H9 (cell line): ENCODE results near the gene NEDD4L. TPM values are rescaled to one million over a fixed set of nuclear protein-coding genes. Genes with fewer than 3 reads are reported as not detected.
"Not testable (repeated sequence)": the region's sequence is repeated elsewhere in the genome, so short reads cannot be mapped to it uniquely, and the experiment has no call there.

Experiments
- DNase-seq: peaks from one replicate; pipeline ENCODE4 v3.0.0-alpha.2; 2017
- H2AFZ ChIP-seq: one replicate; pipeline ENCODE4 v1.6.1; 2013; ENCODE audit warnings: mild to moderate bottlenecking, low read length, control low read depth, moderate library complexity
- H2AK5ac ChIP-seq: 2 replicates; pipeline ENCODE4 v1.6.1; 2013; ENCODE audit warnings: low read length, control low read depth, mixed read lengths; ENCODE audit not compliant: insufficient read length
- H2BK120ac ChIP-seq: one replicate; pipeline ENCODE4 v1.6.1; 2013; ENCODE audit warnings: low read depth, mild to moderate bottlenecking, low read length, control low read depth, inconsistent platforms; ENCODE audit not compliant: poor library complexity, severe bottlenecking
- H2BK12ac ChIP-seq: 2 replicates; pipeline ENCODE4 v1.6.1; 2013; ENCODE audit warnings: low read length, control low read depth, mixed read lengths, low read depth; ENCODE audit not compliant: insufficient read length
- H2BK15ac ChIP-seq: 2 replicates; pipeline ENCODE4 v1.6.1; 2013; ENCODE audit warnings: low read depth, low read length, control low read depth
- H2BK20ac ChIP-seq: one replicate; pipeline ENCODE4 v1.6.1; 2013; ENCODE audit warnings: low read depth, mild to moderate bottlenecking, low read length, control low read depth, inconsistent platforms; ENCODE audit not compliant: poor library complexity, severe bottlenecking
- H2BK5ac ChIP-seq: 2 replicates; pipeline ENCODE4 v1.6.1; 2013; ENCODE audit warnings: low read length, control low read depth, mixed read lengths; ENCODE audit not compliant: insufficient read length
- H3K14ac ChIP-seq: 2 replicates; pipeline ENCODE4 v1.6.1; 2013; ENCODE audit warnings: low read length, control low read depth; ENCODE audit not compliant: insufficient read depth
- H3K18ac ChIP-seq: 2 replicates; pipeline ENCODE4 v1.6.1; 2013; ENCODE audit warnings: low read depth, mild to moderate bottlenecking, mixed read lengths, low read length, control low read depth; ENCODE audit not compliant: insufficient read length
- H3K23ac ChIP-seq: 2 replicates; pipeline ENCODE4 v1.6.1; 2013; ENCODE audit warnings: low read length, control low read depth, mixed read lengths, low read depth; ENCODE audit not compliant: insufficient read length
- H3K23me2 ChIP-seq: 2 replicates; pipeline ENCODE4 v1.6.1; 2013; ENCODE audit warnings: low read depth, mild to moderate bottlenecking, mixed read lengths, low read length, control low read depth; ENCODE audit not compliant: insufficient read length, poor library complexity, severe bottlenecking
- H3K27ac ChIP-seq: 2 replicates; pipeline ENCODE4 v1.5.1; 2013; ENCODE audit warnings: low read length, control low read depth, mixed read lengths, low read depth; ENCODE audit not compliant: insufficient read length
- H3K27me3 ChIP-seq: 2 replicates; pipeline ENCODE4 v1.6.1; 2013; ENCODE audit warnings: low read length, control low read depth, inconsistent platforms; ENCODE audit not compliant: insufficient read depth
- H3K4ac ChIP-seq: 2 replicates; pipeline ENCODE4 v1.6.1; 2013; ENCODE audit warnings: low read depth, mild to moderate bottlenecking, control low read depth, inconsistent platforms, low read length, moderate library complexity
- H3K4me1 ChIP-seq: 2 replicates; pipeline ENCODE4 v1.6.1; 2013; ENCODE audit warnings: low read length, control low read depth, inconsistent platforms; ENCODE audit not compliant: insufficient read depth
- H3K4me2 ChIP-seq: 2 replicates; pipeline ENCODE4 v1.6.1; 2013; ENCODE audit warnings: low read length, control low read depth, mixed read lengths; ENCODE audit not compliant: insufficient read length, insufficient read depth
- H3K56ac ChIP-seq: 2 replicates; pipeline ENCODE4 v1.6.1; 2013; ENCODE audit warnings: low read depth, mild to moderate bottlenecking, mixed read lengths, low read length, control low read depth; ENCODE audit not compliant: insufficient read length
- H3K79me1 ChIP-seq: 2 replicates; pipeline ENCODE4 v1.6.1; 2013; ENCODE audit warnings: low read depth, mild to moderate bottlenecking, moderate library complexity, low read length, control low read depth, inconsistent platforms; ENCODE audit not compliant: insufficient read depth, poor library complexity, severe bottlenecking
- H3K79me2 ChIP-seq: 2 replicates; pipeline ENCODE4 v1.6.1; 2013; ENCODE audit warnings: low read length, control low read depth, inconsistent platforms; ENCODE audit not compliant: insufficient read depth
- H3K9ac ChIP-seq: 2 replicates; pipeline ENCODE4 v1.6.1; 2013; ENCODE audit warnings: low read length, control low read depth, mixed read lengths; ENCODE audit not compliant: insufficient read length; ENCODE audit errors: extremely low read depth
- H3K9me3 ChIP-seq: one replicate; pipeline ENCODE4 v1.6.1; 2013; ENCODE audit warnings: low read depth, low read length, inconsistent platforms; ENCODE audit not compliant: control insufficient read depth
- H3T11ph ChIP-seq: one replicate; pipeline ENCODE4 v1.6.1; 2013; ENCODE audit warnings: mild to moderate bottlenecking, low read length, control low read depth, inconsistent platforms
- H4K20me1 ChIP-seq: one replicate; pipeline ENCODE4 v1.6.1; 2013; ENCODE audit not compliant: control insufficient read depth, insufficient read length, insufficient read depth
- H4K5ac ChIP-seq: 2 replicates; pipeline ENCODE4 v1.6.1; 2013; ENCODE audit warnings: low read depth, mild to moderate bottlenecking, mixed read lengths, low read length, control low read depth; ENCODE audit not compliant: insufficient read length
- H4K8ac ChIP-seq: replicated peaks from 2 replicates; pipeline ENCODE4 v1.6.1; 2013; ENCODE audit warnings: low read length, control low read depth, mixed read lengths, low read depth; ENCODE audit not compliant: insufficient read length
- H4K91ac ChIP-seq: 2 replicates; pipeline ENCODE4 v1.6.1; 2013; ENCODE audit warnings: low read depth, mild to moderate bottlenecking, moderate library complexity, mixed read lengths, low read length, control low read depth; ENCODE audit not compliant: insufficient read length
- H3K27ac Mint-ChIP-seq, 3 experiments: 2 replicates in 2 of 3; 3 replicates in 1 of 3; pipeline ENCODE4 v1.8.0; 2020 to 2021; ENCODE audit warnings: mixed read lengths in 3 of 3, mild to moderate bottlenecking in 1 of 3, moderate library complexity in 1 of 3
- H3K27me3 Mint-ChIP-seq: 2 replicates; pipeline ENCODE4 v1.8.0; 2021; ENCODE audit warnings: low read depth, mild to moderate bottlenecking, moderate library complexity, mixed read lengths
- H3K36me3 Mint-ChIP-seq, 3 experiments: 2 replicates in 2 of 3; 3 replicates in 1 of 3; pipeline ENCODE4 v1.8.0; 2020 to 2021; ENCODE audit warnings: low read depth in 3 of 3, mixed read lengths in 3 of 3; ENCODE audit not compliant: insufficient read depth in 1 of 3
- H3K4me1 Mint-ChIP-seq, 2 experiments: 2 replicates each; pipeline ENCODE4 v1.8.0; 2020; ENCODE audit warnings: mixed read lengths in 2 of 2
- H3K4me3 Mint-ChIP-seq, 2 experiments: 2 replicates in 1 of 2; 3 replicates in 1 of 2; pipeline ENCODE4 v1.8.0; 2020 to 2021; ENCODE audit warnings: mild to moderate bottlenecking in 2 of 2, mixed read lengths in 2 of 2, moderate library complexity in 1 of 2
- H3K9me3 Mint-ChIP-seq, 2 experiments: 2 replicates in 1 of 2; 3 replicates in 1 of 2; pipeline ENCODE4 v1.8.0; 2020; ENCODE audit warnings: mild to moderate bottlenecking in 2 of 2, mixed read lengths in 2 of 2, moderate library complexity in 1 of 2
- WGBS: extraction: QIAGEN DNeasy Blood & Tissue Kit; methylation state at CpG from one replicate; pipeline ENCODE4 v1.1.7; 2013; ENCODE audit warnings: missing lambda C conversion rate, low lambda C conversion rate, mixed read lengths; ENCODE audit not compliant: insufficient read length; ENCODE audit errors: extremely low coverage; 5-methylcytosine and 5-hydroxymethylcytosine counted together
- total RNA-seq: library from RNA; stranded (reverse); gene quantifications from 2 replicates; pipeline ENCODE4 v1.2.1, GENCODE V29; 2021
- TF ChIP-seq, protein P1 (sequence below): fragments of 200-600 bp; sonication (generic); conservative IDR thresholded peaks from 3 replicates; pipeline ENCODE4 v1.8.0; 2021; ENCODE audit warnings: antibody characterized with exemption, mild to moderate bottlenecking

NEDD4L gene
- total RNA-seq, 1 experiment from 2014 or later = 76.3 TPM

GRCh38 chr18:57995331-57995730 lies 48.7 kb upstream of the NEDD4L start:
- Histone ChIP-seq H3K23ac (no peak overlapping the region), H3K9ac (no peak overlapping the region), H4K91ac (no peak overlapping the region), H3K56ac (no peak overlapping the region), H3K14ac (no peak overlapping the region), H4K8ac (no peak overlapping the region), H3K27me3 (no peaks in the 10 kb centered on the region), H3K23me2 (no peaks in the 10 kb centered on the region), H3K9me3 (no peaks in the 10 kb centered on the region), H3K4me2 (no peak overlapping the region), H4K5ac (no peak overlapping the region), H2BK12ac (no peak overlapping the region), H4K20me1 (no peaks in the 10 kb centered on the region), H3K4me1 (no peaks in the 10 kb centered on the region), H3T11ph (no peak overlapping the region), H2BK15ac (no peak overlapping the region), H3K18ac (no peak overlapping the region), H2BK120ac (no peak overlapping the region), H3K27ac (no peak overlapping the region), H2BK20ac (no peak overlapping the region), H2AK5ac (no peak overlapping the region), H3K4ac (no peak overlapping the region), H3K79me1 (no peaks in the 10 kb centered on the region), H2AFZ (no peak overlapping the region), H2BK5ac (no peak overlapping the region), H3K79me2 (no peaks in the 10 kb centered on the region)
- Mint-ChIP-seq H3K4me3 (no peak overlapping the region), H3K4me1 (peaks cover 6 to 7% of the 10 kb centered on the region in 2 experiments; a peak in 3 of 4 replicates), H3K36me3 (no peaks in the 10 kb centered on the region), H3K27me3 (no peaks in the 10 kb centered on the region; the same call in 1 of the 2 replicates), H3K9me3 (no peaks in the 10 kb centered on the region), H3K27ac (no peak overlapping the region)
- WGBS = no CpG with 5 or more reads among the region's 1 CpG
- TF ChIP-seq, protein P1, sequence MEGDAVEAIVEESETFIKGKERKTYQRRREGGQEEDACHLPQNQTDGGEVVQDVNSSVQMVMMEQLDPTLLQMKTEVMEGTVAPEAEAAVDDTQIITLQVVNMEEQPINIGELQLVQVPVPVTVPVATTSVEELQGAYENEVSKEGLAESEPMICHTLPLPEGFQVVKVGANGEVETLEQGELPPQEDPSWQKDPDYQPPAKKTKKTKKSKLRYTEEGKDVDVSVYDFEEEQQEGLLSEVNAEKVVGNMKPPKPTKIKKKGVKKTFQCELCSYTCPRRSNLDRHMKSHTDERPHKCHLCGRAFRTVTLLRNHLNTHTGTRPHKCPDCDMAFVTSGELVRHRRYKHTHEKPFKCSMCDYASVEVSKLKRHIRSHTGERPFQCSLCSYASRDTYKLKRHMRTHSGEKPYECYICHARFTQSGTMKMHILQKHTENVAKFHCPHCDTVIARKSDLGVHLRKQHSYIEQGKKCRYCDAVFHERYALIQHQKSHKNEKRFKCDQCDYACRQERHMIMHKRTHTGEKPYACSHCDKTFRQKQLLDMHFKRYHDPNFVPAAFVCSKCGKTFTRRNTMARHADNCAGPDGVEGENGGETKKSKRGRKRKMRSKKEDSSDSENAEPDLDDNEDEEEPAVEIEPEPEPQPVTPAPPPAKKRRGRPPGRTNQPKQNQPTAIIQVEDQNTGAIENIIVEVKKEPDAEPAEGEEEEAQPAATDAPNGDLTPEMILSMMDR = no peak
- DNase-seq = no peak

- not testable (repeated sequence) for H2BK12ac ChIP-seq, H3K9me3 ChIP-seq, H4K20me1 ChIP-seq, H4K8ac ChIP-seq, H3K4me3 Mint-ChIP-seq, H3K18ac ChIP-seq, H3K27me3 Mint-ChIP-seq, H3T11ph ChIP-seq, H3K4me1 Mint-ChIP-seq, H3K36me3 Mint-ChIP-seq, DNase-seq, H3K14ac ChIP-seq, H3K23ac ChIP-seq, H3K27ac Mint-ChIP-seq, H3K23me2 ChIP-seq, H3K9me3 Mint-ChIP-seq, H3K4ac ChIP-seq, H3K27me3 ChIP-seq, H2AFZ ChIP-seq, H3K4me1 ChIP-seq, H3K27ac ChIP-seq, H3K56ac ChIP-seq, H3K9ac ChIP-seq, H2BK20ac ChIP-seq, H2BK120ac ChIP-seq, H4K5ac ChIP-seq, H2BK5ac ChIP-seq, H3K79me1 ChIP-seq, H4K91ac ChIP-seq, H2BK15ac ChIP-seq, H3K79me2 ChIP-seq, H3K4me2 ChIP-seq, H2AK5ac ChIP-seq
- no CpG with 5 or more reads among the region's 3 CpGs for whole genome bisulfite sequencing
These were observed 47.1 kb upstream of the NEDD4L start for GRCh38 chr18:57996894-57997293.
